K562 (cell line): Measurements from ENCODE around the gene DARS2. TPM values are rescaled to one million over a fixed set of nuclear protein-coding genes. Genes with fewer than 3 reads are reported as not detected.

Experiments used
- FOS ChIP-seq: IDR thresholded peaks from 3 replicates; pipeline ENCODE4 v1.6.1; 2011; ENCODE audit not compliant: insufficient read length; ENCODE audit errors: extremely low read depth
- GTF2B ChIP-seq: IDR thresholded peaks from 2 replicates; pipeline ENCODE4 v1.6.1; 2011; ENCODE audit not compliant: insufficient read length; ENCODE audit errors: extremely low read depth
- HMG20A ChIP-seq: fragments of 450-650 bp; formaldehyde crosslinking; conservative IDR thresholded peaks from 2 replicates; pipeline ENCODE4 v1.4.0; 2020; ENCODE audit warnings: mild to moderate bottlenecking, mixed read lengths
- HNRNPUL1 ChIP-seq: fragments of 200-400 bp; formaldehyde crosslinking; IDR thresholded peaks from 2 replicates; pipeline ENCODE4 v1.6.1; 2017; ENCODE audit warnings: low read length
- ID3 ChIP-seq, 2 experiments: fragments of 250-450 bp in 1 of 2; fragments of 450-650 bp in 1 of 2; sonication (Bioruptor Pico) in 1 of 2; IDR thresholded peaks; 2 replicates each; pipeline versions ENCODE4 v1.6.1 to v1.8.0; 2016 to 2021; ENCODE audit warnings: mild to moderate bottlenecking in 2 of 2, moderate library complexity in 2 of 2, missing compliant biosample characterization in 1 of 2, missing genetic modification characterization in 1 of 2
- KAT2B ChIP-seq: IDR thresholded peaks from one replicate; pipeline ENCODE4 v1.6.1; 2012; ENCODE audit warnings: low read depth, mild to moderate bottlenecking, control low read depth, inconsistent platforms, low read length, moderate library complexity
- KHSRP ChIP-seq: fragments of 450-650 bp; IDR thresholded peaks from 2 replicates; pipeline ENCODE4 v1.6.1; 2017
- RBBP5 ChIP-seq: fragments of 200-600 bp; sonication (generic); IDR thresholded peaks from 2 replicates; pipeline ENCODE4 v1.6.1; 2012; ENCODE audit warnings: borderline replicate concordance, mild to moderate bottlenecking, low read length, control low read depth, inconsistent platforms; ENCODE audit not compliant: insufficient read depth, poor library complexity, severe bottlenecking
- RUNX1 ChIP-seq: sonication (generic); IDR thresholded peaks from 2 replicates; pipeline ENCODE4 v1.6.1; 2016; ENCODE audit warnings: antibody characterized with exemption, low read depth
- SRF ChIP-seq, 2 experiments: fragments of 250-450, 450-650 bp in 1 of 2; sonication (Bioruptor Pico) in 1 of 2; sonication (generic) in 1 of 2; formaldehyde crosslinking; IDR thresholded peaks; 2 replicates each; pipeline versions ENCODE4 v1.5.0 to v1.5.1; 2020 to 2022; ENCODE audit warnings: mild to moderate bottlenecking in 1 of 2, missing genetic modification reagents in 1 of 2
- TBP ChIP-seq: optimal IDR thresholded peaks from 2 replicates; pipeline ENCODE3; 2011; ENCODE audit warnings: low read depth, low read length, improper control_type of control experiment
- TFE3 ChIP-seq: fragments of 450-650 bp; formaldehyde crosslinking; IDR thresholded peaks from 2 replicates; pipeline ENCODE4 v1.4.0; 2020; ENCODE audit warnings: mild to moderate bottlenecking, mixed read lengths
- ZBTB43 ChIP-seq: sonication (generic); formaldehyde crosslinking; IDR thresholded peaks from 2 replicates; pipeline ENCODE4 v1.8.0; 2023; ENCODE audit warnings: mild to moderate bottlenecking, missing genetic modification reagents
- ZFP30 ChIP-seq: fragments of 250-450 bp; sonication (Bioruptor Pico); IDR thresholded peaks from 2 replicates; pipeline ENCODE4 v1.8.0; 2022; ENCODE audit warnings: moderate library complexity, mild to moderate bottlenecking, inconsistent platforms, borderline replicate concordance
- ZNF184 ChIP-seq: sonication (generic); formaldehyde crosslinking; IDR thresholded peaks from 2 replicates; pipeline ENCODE4 v1.5.0; 2020; ENCODE audit warnings: missing genetic modification reagents
- ZNF395 ChIP-seq: fragments of 200-800 bp; sonication (Bioruptor generic); IDR thresholded peaks from 2 replicates; pipeline ENCODE4 v1.6.1; 2017; ENCODE audit warnings: missing genetic modification characterization, missing compliant biosample characterization
- ZNF695 ChIP-seq: fragments of 450-650 bp; formaldehyde crosslinking; IDR thresholded peaks from 2 replicates; pipeline ENCODE4 v1.4.0; 2020; ENCODE audit warnings: mild to moderate bottlenecking, moderate library complexity
- polyA plus RNA-seq, 8 experiments: library from polyadenylated mRNA; depleted of rRNA in 4 of 8; stranded (reverse) in 5 of 8; unstranded in 3 of 8; fragments of >200 nt; fragmentation: Nextera tagmentation in 2 of 8; fragmentation: Illumina TruSeq in 1 of 8; extraction: Ambion mirVana in 2 of 8; extraction: Trizol in 1 of 8; gene quantifications; 2 replicates each; pipeline versions ENCODE4 v1.2.1 to v1.2.3, GENCODE V29; 2011 to 2014; ENCODE audit warnings: inconsistent platforms in 1 of 8, missing spikeins in 1 of 8
- total RNA-seq, 7 experiments: library from RNA; depleted of rRNA in 6 of 7; stranded (reverse); fragments of >200 nt in 6 of 7; fragmentation: Illumina TruSeq in 2 of 7; extraction: Trizol in 2 of 7; gene quantifications; 2 replicates each; pipeline versions ENCODE4 v1.2.1 to v1.2.3, GENCODE V29; 2011 to 2021; ENCODE audit warnings: low replicate concordance in 1 of 7

Gene DARS2
- total and polyA plus RNA-seq, 9 of the 15 experiments (the other 6 are each of a cell fraction or from before 2014, with no cell fraction given), result 36.4 to 96.7 (median 68.6) TPM

- TF ChIP-seq SRF (CRISPR knock-in tag; IDR thresholded peaks at IDR 0.05), result 0 out of 4 replicates have a peak, but pooled peaks of 1 of the 2 experiments have one; percentile 10
- peak; percentile 78 for TF ChIP-seq GTF2B
- TF ChIP-seq RUNX1, result peak; percentile 69; the same call in 1 of the 2 replicates
- no peak for TF ChIP-seq ZFP30 (CRISPR knock-in tag)
- peak; percentile 59 for TF ChIP-seq KHSRP
- TF ChIP-seq HNRNPUL1, result no peak
- no peak for TF ChIP-seq HMG20A (CRISPR knock-in tag)
- TF ChIP-seq ZBTB43 (CRISPR knock-in tag), result peak; percentile 81; the same call in 1 of the 2 replicates
- no peak for TF ChIP-seq FOS
- TF ChIP-seq ZNF695 (CRISPR knock-in tag), result no peak
- TF ChIP-seq KAT2B, result no peak
- peak; percentile 87 for TF ChIP-seq TBP
- TF ChIP-seq ZNF184 (CRISPR knock-in tag), result no peak
- TF ChIP-seq TFE3 (CRISPR knock-in tag), result no peak
- TF ChIP-seq ZNF395, result peak; percentile 91
- TF ChIP-seq ID3 (CRISPR knock-in tag; IDR thresholded peaks at IDR 0.05), result no peak
- TF ChIP-seq ID3 (tag; IDR thresholded peaks at IDR 0.05), result peak; percentile 61; the same call in 1 of the 2 replicates
- TF ChIP-seq RBBP5, result peak; percentile 60
Observed at GRCh38 chr1:173824315-173825081, at the start of gene DARS2, which contains the start of gene CENPL (continued).
